PC-3 (cell line): ENCODE results near the gene RPS27L. TPM values are rescaled to one million over a fixed set of nuclear protein-coding genes. Genes with fewer than 3 reads are reported as not detected.
A peak's percentile ranks its signal among the peaks of the same experiment; 100 is the strongest.

Source experiments
- ATAC-seq: fragments of 200-7000 bp; cut with Tn5 transposase; 2 replicates; pipeline ENCODE4 v1.9.1; 2020; ENCODE audit warnings: mild to moderate bottlenecking, moderate library complexity
- BruUV-seq: library from RNA; stranded (reverse); fragments of 400-500 nt; replicated peaks from 2 replicates; lab custom pipeline; 2021; lab: Mats Ljungman, UMichigan
- CTCF ChIA-PET: fragments of 300-600 bp; sonication (Branson Sonifier 250); formaldehyde crosslinking; loops from one replicate; lab custom pipeline; 2022; ENCODE audit warnings: antibody characterized with exemption; lab: Charles Lee
- POLR2A ChIA-PET: fragments of 300-600 bp; sonication (Branson Sonifier 250); formaldehyde crosslinking; loops from one replicate; lab custom pipeline; 2022; ENCODE audit warnings: antibody characterized with exemption; ENCODE audit not compliant: unreplicated experiment; lab: Charles Lee
- DNase-seq: peaks from one replicate; pipeline ENCODE4 v3.0.0-alpha.2; 2015
- H2AFZ ChIP-seq: fragments of 300-600 bp; sonication (generic); 2 replicates; pipeline ENCODE4 v1.6.0; 2016; ENCODE audit warnings: antibody characterized with exemption, low read length
- H3F3A ChIP-seq: fragments of 300-600 bp; sonication (generic); one replicate; pipeline ENCODE4 v1.6.0; 2017; ENCODE audit warnings: antibody characterized with exemption, low read length, control low read depth, mild to moderate bottlenecking; ENCODE audit not compliant: unreplicated experiment
- H3K27ac ChIP-seq: fragments of 300-600 bp; sonication (generic); 2 replicates; pipeline ENCODE4 v1.5.1; 2016; ENCODE audit warnings: mild to moderate bottlenecking, low read length
- H3K27me3 ChIP-seq: fragments of 300-600 bp; sonication (generic); 2 replicates; pipeline ENCODE4 v1.6.1; 2016; ENCODE audit warnings: low read length, mixed read lengths
- H3K36me3 ChIP-seq: fragments of 300-600 bp; sonication (generic); 2 replicates; pipeline ENCODE4 v1.6.1; 2016; ENCODE audit warnings: low read depth, mixed run types, low read length, mixed read lengths
- H3K4me1 ChIP-seq: fragments of 300-600 bp; sonication (generic); 2 replicates; pipeline ENCODE4 v1.5.1; 2016; ENCODE audit warnings: low read length; ENCODE audit not compliant: insufficient read depth
- H3K4me2 ChIP-seq: fragments of 300-600 bp; sonication (generic); 2 replicates; pipeline ENCODE4 v1.6.0; 2016; ENCODE audit warnings: low read length
- H3K4me3 ChIP-seq: fragments of 300-600 bp; sonication (generic); 2 replicates; pipeline ENCODE4 v1.5.1; 2016; ENCODE audit warnings: mild to moderate bottlenecking, low read length, mixed read lengths
- H3K79me2 ChIP-seq: fragments of 300-600 bp; sonication (generic); 2 replicates; pipeline ENCODE4 v1.6.1; 2017; ENCODE audit warnings: low read length, mixed read lengths
- H3K9ac ChIP-seq: fragments of 300-600 bp; sonication (generic); 2 replicates; pipeline ENCODE4 v1.6.0; 2016; ENCODE audit warnings: mild to moderate bottlenecking, low read length
- H3K9me2 ChIP-seq: fragments of 300-600 bp; sonication (generic); replicated peaks from 2 replicates; pipeline ENCODE4 v1.6.1; 2016; ENCODE audit warnings: mixed run types, low read length, mixed read lengths
- H3K9me3 ChIP-seq: fragments of 300-600 bp; sonication (generic); 2 replicates; pipeline ENCODE4 v1.6.1; 2016; ENCODE audit warnings: low read length, mixed read lengths
- H4K20me1 ChIP-seq: fragments of 300-600 bp; sonication (generic); 2 replicates; pipeline ENCODE4 v1.6.1; 2016; ENCODE audit warnings: low read length, mixed read lengths
- EZH2 ChIP-seq: fragments of 300-600 bp; sonication (generic); IDR thresholded peaks from one replicate; pipeline ENCODE4 v1.6.1; 2017; ENCODE audit warnings: antibody characterized with exemption, mild to moderate bottlenecking, low read length; ENCODE audit not compliant: unreplicated experiment
- EZH2phosphoT487 ChIP-seq: fragments of 300-600 bp; sonication (generic); IDR thresholded peaks from 2 replicates; pipeline ENCODE4 v1.6.1; 2018; ENCODE audit warnings: mild to moderate bottlenecking, antibody characterized with exemption, low read length, borderline replicate concordance
- intact Hi-C: fragments of 100-400 bp; cut with micrococcal nuclease; formaldehyde crosslinking; loops from 2 replicates; pipeline ENCODE4 v1.9.0; 2023
- total RNA-seq: library from RNA; depleted of rRNA; stranded (reverse); fragments of >200 nt; gene quantifications from 2 replicates; pipeline ENCODE4 v1.2.3, GENCODE V29; 2014
- TF ChIP-seq, protein P1 (sequence below): fragments of 300-600 bp; sonication (generic); conservative IDR thresholded peaks from 2 replicates; pipeline ENCODE4 v1.5.1; 2017; ENCODE audit warnings: antibody characterized with exemption, low read depth, mild to moderate bottlenecking, low read length

The RPS27L gene
- total RNA-seq, 1 experiment from 2014 or later = 48.5 TPM

DNA sequence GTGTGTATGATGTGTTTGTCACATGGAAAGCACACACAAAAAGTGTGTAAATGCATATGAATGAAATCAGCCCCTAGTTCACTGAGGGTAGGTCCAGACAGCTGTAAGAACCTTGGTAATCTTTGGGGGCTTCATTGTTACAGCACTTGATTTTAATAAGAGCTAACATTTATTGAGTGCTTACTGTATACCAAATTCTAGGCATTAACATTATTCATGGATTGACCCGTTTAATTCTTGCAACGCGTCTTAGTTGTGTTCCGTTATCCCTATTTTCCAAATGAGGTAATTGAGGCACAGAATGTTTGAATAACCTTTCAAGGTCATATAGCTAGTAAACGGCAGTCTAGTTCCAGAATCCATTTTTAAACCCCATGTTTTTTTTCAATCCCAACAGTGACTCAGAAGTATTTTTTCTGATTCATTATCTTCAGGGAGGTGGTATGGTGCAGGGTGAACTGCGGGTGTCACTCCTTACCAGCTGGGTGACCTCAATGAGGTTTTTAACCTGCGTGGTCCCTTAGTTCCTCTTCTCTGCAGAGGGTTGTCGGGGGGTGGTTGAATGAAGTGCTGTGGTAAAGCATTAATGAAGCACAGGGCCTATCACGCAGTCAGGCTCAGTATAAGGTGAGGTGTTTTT lies 46.3 kb upstream of the RPS27L start:
- Histone ChIP-seq H3K4me2 (no peak overlapping the region), H3K79me2 (peaks cover 18% of the 10 kb centered on the region), H4K20me1 (no peaks in the 10 kb centered on the region), H3F3A (no peaks in the 10 kb centered on the region), H3K4me3 (no peak overlapping the region), H3K9ac (no peak overlapping the region), H3K36me3 (no peaks in the 10 kb centered on the region), H3K27ac (no peak overlapping the region), H3K4me1 (peaks cover 45% of the 10 kb centered on the region), H3K9me3 (no peaks in the 10 kb centered on the region), H2AFZ (no peak overlapping the region), H3K9me2 (no peaks in the 10 kb centered on the region), H3K27me3 (no peaks in the 10 kb centered on the region)
- ATAC-seq (no peak), DNase-seq (peak; percentile 18)
- ChIA-PET CTCF (no interaction called here), POLR2A (interaction anchor here (0.6 to 0.7 kb wide), 3 partner anchors 30 to 87 kb away, joined by 3 to 5 read pairs (median 4); no protein-coding TSS in a partner anchor)
- BruUV-seq = no TSS peak
- intact Hi-C loops = no loop called here
- TF ChIP-seq EZH2 (no peak), EZH2phosphoT487 (no peak)
- TF ChIP-seq, protein P1, sequence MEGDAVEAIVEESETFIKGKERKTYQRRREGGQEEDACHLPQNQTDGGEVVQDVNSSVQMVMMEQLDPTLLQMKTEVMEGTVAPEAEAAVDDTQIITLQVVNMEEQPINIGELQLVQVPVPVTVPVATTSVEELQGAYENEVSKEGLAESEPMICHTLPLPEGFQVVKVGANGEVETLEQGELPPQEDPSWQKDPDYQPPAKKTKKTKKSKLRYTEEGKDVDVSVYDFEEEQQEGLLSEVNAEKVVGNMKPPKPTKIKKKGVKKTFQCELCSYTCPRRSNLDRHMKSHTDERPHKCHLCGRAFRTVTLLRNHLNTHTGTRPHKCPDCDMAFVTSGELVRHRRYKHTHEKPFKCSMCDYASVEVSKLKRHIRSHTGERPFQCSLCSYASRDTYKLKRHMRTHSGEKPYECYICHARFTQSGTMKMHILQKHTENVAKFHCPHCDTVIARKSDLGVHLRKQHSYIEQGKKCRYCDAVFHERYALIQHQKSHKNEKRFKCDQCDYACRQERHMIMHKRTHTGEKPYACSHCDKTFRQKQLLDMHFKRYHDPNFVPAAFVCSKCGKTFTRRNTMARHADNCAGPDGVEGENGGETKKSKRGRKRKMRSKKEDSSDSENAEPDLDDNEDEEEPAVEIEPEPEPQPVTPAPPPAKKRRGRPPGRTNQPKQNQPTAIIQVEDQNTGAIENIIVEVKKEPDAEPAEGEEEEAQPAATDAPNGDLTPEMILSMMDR = no peak

DNA sequence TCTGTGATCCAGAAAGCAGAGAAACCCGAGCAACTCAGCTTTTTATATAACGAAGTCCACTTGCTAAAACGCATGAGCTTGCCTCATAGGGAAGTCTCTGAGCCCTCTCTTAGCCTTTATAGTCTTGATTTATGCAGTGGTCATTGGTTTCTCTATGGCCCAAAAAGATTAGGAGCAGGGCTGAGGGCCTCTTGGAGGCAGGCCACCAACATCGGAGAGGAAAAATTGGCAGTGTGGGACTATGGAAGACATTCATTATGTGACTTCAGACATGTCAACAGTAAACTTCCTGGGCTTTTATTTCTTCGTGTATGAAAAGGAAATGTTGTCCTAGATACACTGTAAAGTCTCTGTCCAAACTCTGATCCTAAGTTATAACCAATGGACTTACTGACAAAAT lies 45.6 kb upstream of the RPS27L start:
- Histone ChIP-seq H3K4me3 (no peak overlapping the region), H3K36me3 (no peaks in the 10 kb centered on the region), H3K9ac (no peak overlapping the region), H3K27ac (no peak overlapping the region), H2AFZ (no peak overlapping the region), H3K79me2 (peaks cover 22% of the 10 kb centered on the region), H3K9me3 (no peaks in the 10 kb centered on the region), H3K9me2 (no peaks in the 10 kb centered on the region), H3K4me2 (no peak overlapping the region), H3K4me1 (peaks cover 52% of the 10 kb centered on the region), H3K27me3 (no peaks in the 10 kb centered on the region), H4K20me1 (no peaks in the 10 kb centered on the region), H3F3A (no peaks in the 10 kb centered on the region)
- DNase-seq (no peak), ATAC-seq (no peak)
- ChIA-PET POLR2A (no interaction called here), CTCF (interaction anchor here (0.8 kb wide), 1 partner anchor 155 kb away, joined by 3 read pairs; no protein-coding TSS in a partner anchor)
- intact Hi-C loops = no loop called here
- no TSS peak for BruUV-seq
- TF ChIP-seq EZH2 = no peak
- no peak for TF ChIP-seq EZH2phosphoT487
- TF ChIP-seq, protein P1 = no peak
